Stimulated activated CD4-positive, alpha-beta T cell treated with anti-CD3 and anti-CD28 coated beads, Interleukin-2, amount 100 ng/mL, for 48 hours (primary cell): ENCODE measurements around the gene MEIS2.

ENCODE experiments used
- DNase-seq, 2 donors: peaks; one replicate each; pipeline ENCODE4 v3.0.0-alpha.2; 2020

Gene MEIS2

GRCh38 chr15:36887214-36887961, 213.0 kb downstream of the MEIS2 start:
- DNase-seq, result no peak

DNA sequence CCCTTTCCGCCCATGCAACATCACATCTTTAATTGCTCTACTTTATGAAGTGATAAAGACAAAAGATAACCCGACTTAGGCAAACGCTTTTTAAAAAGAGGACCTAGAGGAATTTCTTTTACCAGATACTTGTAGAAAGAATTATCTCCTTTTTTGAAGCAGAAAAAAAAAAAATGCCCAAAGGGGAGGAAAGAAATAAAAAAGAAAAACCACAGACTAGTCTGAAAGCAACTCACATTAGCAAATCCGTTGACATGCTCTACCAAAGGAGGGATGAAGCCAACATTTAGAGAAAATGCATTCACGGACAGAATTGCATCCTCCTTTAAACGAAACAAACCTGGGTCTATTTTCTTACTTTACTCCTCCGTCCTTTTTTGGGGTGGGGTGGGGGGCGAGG, 213.6 kb downstream of the MEIS2 start:
- DNase-seq, result no peak

GRCh38 chr15:36886191-36886590, 214.2 kb downstream of the MEIS2 start:
- no peak for DNase-seq

DNA sequence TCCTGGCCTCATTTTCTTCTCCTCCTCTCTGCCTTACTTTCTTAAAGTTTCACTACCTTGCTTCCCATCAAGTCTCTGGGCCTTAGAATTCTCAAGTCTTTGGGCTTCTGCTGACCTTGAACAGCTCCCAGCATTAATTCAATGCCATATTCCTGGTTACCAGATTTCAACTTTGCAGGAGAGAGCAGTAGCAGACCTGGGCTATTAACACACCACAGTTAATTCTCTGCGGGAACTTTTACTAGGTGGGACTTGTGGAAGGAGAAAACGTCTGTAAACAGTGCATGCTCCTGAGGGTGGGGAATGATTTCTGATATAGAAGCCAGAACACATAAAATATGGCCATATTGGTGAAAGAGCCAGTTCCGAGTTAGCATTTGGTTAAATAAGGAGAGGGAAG, 214.6 kb downstream of the MEIS2 start:
- no peak for DNase-seq

DNA sequence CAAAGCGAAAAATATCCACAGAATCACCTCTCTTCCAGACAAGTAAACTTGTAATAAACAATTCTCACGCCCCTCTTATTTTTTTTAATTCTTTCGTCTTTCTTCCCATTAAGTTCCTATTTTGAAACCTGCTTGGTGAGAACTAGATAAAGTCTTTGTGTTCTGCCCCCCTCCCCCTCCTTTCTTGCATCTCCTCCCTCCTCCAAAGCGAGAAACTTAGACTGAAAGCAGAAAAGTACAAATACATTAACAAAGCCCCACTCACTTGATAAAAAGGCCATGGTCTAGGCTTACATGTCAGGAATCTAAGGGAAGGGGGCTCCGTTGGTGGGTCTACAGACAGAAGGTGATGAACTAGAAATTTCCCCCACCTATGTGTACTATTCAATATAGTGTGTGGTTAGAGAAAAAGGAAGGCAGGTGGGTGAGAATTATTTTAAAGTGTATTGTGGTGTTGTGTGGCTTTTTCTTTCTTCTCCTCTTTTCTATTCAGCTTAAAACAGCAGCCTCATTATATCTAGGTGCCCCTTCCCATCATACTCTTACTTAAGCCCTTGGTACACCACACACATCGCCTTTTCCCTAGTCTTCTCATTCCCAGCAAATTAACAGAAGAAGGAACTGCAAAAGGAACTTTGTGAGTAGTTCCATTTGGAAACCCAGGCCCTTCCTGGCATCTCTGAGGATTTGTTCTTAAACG, 215.3 kb downstream of the MEIS2 start:
- no peak for DNase-seq

DNA sequence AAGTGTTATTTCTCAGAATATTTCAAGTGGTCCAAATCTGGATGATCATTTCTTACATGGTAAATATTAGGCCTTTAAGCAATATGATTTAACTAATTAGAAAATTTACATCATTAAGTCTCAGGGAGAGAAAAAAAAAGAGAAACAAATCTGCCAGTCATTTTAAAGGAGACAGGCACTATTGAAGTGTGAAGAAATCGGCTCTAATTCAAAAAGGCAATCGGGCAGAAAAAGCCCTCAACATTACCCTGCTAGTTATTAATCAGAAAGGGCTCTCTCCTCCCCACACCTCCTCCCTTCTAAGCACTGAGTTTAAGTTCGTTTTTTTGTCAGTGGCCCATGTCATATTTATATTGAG, 215.9 kb downstream of the MEIS2 start:
- no peak for DNase-seq

- DNase-seq, result peak; percentile 68 to 74
Measured at GRCh38 chr15:36883713-36884517, 216.4 kb downstream of the MEIS2 start.

GRCh38 chr15:36882487-36883131, 217.7 kb downstream of the MEIS2 start:
- no peak for DNase-seq

- no peak for DNase-seq
Measured at GRCh38 chr15:36882056-36882455, 218.3 kb downstream of the MEIS2 start.

- DNase-seq, result no peak
Measured at GRCh38 chr15:36881516-36881915, 218.8 kb downstream of the MEIS2 start.

DNA sequence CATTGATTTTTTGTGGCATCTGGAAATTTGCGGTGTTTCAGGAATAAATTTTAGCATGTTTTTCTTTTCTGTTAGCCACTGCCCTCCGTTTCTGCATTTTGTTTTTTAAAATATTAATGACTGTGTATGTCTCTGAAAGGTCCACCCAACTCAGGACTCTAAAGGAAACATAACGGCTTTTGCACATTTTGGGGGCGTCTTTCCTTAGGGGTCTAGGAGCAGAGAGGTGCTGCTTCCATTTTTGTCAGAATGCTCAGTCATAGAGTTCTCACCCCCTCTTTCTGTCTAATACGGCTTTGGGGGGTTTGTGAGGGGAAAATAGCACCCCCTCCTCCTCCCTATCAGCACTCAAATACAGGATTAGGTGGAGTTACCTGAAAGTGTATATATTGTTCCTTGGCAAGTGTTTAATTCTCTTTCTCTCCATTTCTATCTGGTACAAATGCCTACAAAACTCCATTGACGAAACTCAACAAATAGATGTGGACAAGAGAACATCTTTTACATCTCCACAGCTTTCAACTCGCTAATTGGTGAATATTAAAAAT, 219.4 kb downstream of the MEIS2 start:
- DNase-seq, result no peak

DNA sequence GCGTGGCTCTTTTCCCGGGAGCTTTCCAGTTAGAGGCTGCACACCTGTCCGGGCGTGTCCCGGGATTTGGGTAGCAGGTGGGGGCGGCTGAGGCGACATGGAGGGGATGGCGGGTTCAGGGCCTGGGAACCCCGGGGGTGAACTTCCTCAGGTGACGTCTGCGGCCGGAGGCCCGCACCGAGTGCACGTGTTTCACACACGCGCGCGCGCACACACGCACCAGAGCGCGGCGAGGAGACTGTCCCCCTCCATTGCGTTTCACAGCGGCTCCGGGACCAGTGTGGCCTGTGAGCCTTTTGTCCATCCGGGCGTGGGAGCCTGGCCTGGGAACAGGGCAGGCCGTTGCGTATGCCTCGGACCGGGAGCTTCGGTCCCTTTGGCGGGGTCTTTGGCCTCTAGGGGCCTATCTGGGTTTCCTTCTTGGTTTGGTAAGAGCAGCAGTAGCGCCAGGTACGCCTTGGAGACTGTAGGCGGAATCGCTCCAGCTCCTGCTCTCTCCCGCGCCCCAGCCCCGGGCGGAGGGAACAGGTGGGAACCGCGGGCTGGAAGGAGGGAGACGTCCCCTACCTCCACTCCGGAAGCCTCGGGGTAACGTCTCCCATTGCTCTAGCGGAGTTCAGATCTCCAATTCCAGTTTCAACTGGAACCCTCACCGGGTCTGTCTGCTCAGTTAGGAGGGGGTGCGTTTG, 220.0 kb downstream of the MEIS2 start:
- no peak for DNase-seq

GRCh38 chr15:36879568-36880222, 220.7 kb downstream of the MEIS2 start:
- no peak for DNase-seq

DNA sequence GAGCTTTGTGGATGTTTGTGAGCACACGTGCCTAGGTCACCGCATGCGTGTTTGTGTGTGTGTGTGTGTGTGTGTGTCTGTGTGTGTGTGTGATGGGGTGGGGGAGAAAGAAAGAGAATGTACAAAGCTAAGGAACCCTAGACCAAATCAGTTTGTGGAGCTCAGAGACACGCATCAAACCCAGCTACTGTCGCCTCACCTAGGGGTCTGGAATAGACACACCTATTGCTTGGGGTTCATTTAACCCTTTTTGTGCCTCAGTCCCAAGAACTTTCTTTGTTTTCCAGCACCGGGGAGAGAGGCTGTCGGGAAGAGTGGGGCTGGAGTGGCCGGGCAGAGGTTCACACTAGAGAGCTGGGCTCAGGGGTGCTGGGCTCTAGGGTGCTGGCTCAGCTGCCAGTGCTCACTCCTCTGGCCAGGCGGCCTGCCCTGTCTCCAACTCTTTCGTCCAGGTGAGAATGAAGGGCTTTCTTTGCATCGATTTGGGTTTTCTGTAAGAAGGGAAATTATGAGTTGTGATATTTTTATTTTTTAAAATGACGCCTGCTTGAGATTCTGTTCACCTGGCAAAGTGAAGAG, 221.6 kb downstream of the MEIS2 start:
- DNase-seq, result no peak

- DNase-seq, result no peak
Measured at GRCh38 chr15:36877796-36878683, 222.3 kb downstream of the MEIS2 start.

GRCh38 chr15:36877294-36877693, 223.1 kb downstream of the MEIS2 start:
- DNase-seq, result no peak

GRCh38 chr15:36875740-36876334, 224.5 kb downstream of the MEIS2 start:
- no peak for DNase-seq

DNA sequence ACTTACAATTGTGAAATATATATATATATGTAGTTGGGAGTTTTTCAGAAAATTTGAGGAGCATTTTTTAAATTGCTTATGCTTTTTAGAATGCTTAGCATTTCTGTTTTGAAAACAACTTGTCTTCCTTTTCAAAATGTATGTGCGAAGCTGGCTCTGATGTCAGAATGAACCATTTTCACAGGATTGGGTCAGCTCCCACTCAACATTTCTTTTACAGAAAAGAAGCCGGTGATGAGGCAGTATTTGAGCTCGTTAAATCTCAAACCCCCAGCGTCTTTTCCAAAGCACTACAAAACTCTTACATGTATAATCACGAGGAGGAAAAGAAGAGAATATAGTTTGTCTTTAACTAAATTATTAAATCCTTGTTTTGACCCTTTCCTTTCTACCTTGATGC, 225.4 kb downstream of the MEIS2 start:
- no peak for DNase-seq

DNA sequence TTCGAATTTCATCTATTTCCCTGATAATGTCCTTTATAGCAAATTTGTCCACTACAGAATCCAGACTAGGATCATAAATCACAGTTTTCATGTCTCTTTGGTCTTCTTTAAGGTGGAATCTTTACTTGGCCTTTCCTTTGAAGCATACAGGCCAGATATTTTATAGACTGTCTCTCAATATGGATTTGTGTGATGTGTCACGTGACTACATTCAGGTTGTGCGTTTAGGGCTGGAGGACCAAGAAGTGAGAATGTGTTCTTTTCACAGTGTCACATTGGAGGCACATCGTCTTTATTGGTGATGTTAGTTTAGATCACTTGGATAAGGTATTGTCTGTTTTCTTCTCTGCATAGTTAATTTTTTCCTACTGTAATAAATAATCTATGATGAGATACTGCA, 232.9 kb downstream of the MEIS2 start:
- DNase-seq, result no peak

GRCh38 chr15:36866896-36867295, 233.5 kb downstream of the MEIS2 start:
- DNase-seq, result no peak
